ENCODE data around the gene ARL6IP4.

Gene ARL6IP4

DNA sequence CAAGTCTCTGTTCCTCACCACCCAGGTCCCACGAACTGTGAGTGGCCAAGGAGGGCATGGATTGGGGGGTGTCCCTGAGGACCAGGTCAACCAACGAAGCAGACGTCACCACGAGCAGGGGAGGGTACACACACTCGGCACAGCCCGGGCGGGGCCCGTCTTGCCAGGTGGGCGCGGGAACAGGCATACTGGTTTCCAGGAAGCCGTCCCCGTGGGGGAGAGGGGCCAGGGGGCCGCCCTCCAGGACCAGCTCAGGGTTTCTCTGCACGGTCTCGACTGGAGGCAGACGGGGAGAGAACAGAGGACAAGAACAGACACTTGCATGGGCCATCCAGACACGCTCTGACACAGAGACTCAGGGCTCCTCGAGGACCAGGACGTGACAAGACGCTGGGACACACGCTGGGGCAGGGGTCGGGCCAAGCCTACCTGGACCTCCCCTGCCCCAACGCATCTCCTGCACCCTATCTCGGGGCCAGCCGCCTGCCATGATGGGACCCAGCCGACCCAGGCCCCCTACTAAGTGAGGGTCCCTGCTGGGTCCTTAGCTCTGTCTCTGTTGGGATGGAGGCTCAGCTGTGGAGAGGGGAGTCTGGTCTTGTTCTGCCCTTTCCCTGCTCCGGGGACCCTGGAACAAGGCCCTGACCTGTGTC, 11.3 kb downstream of the ARL6IP4 start:
- DNase-seq: no peak

DNA sequence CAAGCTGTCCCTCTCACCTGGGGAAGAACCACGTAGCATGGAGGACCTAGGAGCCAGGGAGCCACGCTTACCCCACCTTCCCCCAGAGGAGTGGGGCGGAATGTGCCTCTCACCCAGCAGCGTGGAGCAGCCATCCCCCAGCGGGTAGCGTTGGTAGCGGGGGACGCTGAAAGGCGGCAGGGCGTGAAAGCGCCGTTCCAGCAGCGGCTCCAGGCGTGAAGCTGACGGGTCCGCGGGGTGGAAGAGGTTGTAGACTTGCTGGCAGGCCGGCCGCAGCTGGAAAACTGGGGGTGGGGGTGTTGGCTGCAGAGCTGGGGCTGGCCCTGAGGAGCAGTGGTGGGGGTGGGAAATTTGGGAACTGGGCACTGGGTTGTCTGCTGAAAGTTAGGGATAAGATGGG, 11.9 kb downstream of the ARL6IP4 start:
- DNase-seq: no peak

DNA sequence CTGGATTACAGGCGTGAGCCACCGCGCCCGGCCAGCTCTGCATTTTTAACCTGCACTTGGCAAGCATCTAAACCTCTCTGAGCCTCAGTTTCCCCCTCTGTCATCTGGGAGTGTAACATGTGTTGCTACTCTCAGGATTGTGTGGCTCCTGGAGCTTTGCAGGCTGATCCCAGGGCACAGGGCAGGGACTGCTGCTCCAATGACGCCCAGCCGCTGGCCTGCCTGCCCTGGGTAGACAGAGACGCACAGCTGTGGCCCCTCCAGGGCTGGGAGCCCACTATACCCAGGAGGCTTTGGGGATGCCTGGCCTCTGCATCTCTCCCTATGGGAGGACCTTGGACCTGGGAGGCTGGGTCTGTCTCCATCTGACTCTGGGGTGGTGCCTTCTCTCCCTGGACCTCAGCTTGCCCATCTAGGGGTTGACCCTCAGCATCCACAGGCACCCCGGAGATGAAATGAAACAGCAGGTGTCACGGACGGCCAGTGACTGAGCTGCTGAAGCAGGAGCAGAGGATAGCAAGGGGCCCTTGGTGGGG, 13.7 kb downstream of the ARL6IP4 start:
- DNase-seq: no peak

DNA sequence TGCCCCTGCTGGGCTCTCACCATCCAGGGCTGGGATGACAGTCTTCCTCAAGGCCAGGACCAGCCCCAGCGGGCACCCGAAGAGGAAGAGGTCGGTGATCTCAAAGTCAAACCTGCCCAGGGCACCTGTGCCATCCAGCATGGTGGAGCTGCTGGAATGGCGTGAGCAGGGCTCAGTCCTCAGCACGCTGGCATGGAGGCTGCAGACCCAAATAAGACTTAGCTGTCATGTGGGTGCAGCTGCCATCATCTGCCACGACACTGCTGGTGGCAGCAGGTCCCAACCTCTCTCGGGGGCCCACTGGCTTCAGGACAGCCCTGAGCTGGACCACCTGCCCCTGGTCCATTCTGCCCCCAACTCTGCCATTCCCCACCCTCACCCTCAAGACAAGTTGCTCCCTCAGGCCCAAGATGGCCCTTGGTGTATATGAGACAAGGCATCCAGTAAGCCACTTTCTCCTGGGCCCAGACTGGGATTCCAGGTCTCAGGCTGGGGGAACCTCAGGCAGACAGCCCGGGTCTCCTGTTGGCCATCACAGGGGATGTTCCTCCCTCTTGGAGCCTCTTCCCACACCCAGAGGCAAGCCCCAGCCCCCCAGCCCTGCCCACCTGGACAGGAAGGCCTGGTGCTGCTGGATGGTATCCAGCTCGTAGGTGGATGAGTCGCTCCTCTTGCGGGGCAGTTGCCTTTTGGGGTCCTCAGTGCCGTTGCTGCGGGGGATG, 14.5 kb downstream of the ARL6IP4 start:
- DNase-seq: no peak

DNA sequence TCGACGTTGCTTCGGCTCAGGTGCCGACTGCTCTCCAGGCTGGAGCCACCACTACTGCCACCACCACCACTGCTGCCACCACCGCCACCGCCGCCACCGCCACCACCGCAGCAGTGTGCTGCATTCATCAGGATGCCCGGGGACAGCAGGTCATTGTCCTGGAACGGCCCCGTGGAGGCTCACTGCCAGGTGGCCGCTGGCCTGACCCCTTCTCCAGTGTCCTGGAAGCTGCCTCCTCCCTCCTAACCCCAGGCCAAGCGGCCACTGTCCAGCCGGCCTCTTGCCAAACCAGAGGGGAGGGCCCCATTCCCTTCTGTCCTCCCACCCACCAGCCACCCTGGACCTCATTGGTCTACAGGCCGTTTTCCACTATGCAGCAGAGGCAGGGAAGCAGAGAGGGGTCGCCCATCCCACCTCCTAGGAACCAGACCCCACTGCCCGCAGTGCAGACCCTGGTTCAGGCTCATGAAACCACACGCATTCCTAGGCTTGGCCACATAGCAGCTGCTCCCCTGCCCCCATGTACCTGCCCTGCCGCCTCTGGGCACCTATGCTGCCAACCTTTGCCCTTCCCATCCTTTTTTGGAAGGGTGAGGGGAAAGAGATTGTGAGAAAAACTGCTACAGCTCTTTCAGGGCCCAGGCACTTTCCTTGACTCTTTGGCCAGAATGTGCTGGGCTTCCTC, 15.2 kb downstream of the ARL6IP4 start:
- no peak for DNase-seq

DNA sequence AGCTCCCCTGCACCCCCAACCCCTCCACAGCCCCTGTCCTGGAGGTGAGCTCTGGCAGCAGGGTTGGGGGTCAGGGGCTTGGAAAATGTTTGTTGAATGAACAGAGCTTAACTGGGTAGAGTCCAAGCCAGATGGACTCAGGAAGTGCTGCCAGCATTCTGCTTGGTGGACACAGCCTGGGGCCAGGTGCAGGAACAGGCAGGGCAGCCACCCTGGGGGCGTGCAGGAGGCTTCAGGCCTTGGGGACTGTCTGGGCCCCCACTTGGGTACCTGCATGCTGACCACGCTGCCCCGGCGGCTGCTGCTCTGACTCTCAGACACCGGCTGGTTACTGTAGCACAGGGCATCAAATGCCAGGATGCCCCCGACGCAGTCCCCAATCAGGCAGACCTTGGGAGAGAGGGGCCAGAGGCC, 15.7 kb downstream of the ARL6IP4 start:
- DNase-seq: no peak

DNA sequence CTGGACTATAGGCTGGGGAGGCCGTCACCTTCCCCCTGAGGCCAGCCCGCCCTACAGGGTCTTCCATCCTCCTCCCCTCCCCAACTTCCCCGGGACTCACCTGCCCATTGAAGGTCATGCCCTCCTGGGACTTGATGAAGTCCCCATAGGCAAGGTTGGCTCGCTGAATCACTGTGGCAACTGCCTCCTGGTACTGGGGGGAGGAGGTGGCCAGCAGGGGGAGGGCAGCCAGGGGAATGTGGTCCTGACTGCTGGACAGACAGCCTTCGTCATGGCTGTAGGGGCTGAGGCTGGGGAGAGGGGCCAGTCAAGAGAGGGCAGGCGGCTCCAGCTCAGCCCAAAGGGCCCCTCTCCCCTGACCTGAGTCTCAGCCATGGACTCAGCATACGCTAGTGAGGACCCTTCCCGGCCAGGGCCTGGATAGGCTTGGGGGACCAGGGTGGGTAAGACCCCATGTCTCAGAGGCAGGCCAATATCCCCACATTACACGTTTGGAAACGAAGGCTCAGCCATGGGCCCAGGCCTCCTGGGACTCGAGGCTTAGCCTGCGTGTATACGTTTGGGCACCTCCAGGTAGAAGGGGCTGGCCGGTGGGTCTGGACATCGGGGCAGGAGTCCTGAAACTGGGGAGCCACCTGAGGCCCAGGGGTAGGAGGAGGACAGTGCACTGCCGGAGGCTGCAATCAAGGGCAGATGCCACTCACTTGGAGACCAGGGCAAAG, 16.3 kb downstream of the ARL6IP4 start:
- no peak for DNase-seq

DNA sequence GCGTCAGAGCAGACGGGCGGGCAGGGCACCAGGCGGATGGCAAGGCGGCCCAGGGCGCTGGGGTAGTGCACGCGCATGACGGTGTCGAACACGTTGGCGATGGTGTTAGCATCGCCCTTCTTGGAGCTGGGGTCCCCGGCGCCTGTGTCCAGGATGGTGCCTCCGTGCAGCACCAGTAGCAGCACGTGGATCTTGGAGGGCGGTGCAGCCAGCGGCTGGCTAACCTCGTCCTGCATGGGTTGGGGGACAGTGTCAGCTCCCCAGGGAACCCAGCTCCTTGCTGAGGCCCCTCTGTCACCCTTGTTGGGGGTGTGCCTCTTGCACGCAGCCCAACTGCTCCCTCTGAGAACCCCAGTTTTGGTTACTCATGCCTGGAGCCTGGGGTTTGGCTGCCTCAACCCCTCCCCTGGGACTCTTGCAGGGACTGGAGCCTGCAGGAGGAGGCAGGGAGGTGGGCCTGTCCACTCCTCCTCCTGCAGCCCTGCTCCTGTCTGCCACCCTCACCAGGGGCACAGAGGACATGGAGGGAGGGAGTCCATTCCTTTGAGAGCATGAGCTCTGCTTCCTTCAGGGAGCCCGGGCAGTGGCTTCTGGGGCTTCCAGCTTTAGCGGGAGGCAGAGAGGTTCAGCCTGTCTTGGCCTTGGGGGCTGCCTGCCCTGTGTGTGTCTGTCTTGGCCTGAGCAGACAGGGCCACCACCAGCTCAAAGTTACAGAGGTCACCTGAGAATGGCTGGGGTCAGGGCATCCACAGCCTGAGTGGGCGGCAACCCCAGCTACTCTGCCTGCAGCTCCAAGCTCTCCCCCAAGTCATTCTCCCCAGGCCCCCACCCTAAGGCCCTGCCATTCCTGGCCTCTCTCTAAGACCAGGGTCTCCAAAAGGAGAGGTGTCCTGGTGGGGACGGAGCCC, 17.1 kb downstream of the ARL6IP4 start:
- DNase-seq: no peak

DNA sequence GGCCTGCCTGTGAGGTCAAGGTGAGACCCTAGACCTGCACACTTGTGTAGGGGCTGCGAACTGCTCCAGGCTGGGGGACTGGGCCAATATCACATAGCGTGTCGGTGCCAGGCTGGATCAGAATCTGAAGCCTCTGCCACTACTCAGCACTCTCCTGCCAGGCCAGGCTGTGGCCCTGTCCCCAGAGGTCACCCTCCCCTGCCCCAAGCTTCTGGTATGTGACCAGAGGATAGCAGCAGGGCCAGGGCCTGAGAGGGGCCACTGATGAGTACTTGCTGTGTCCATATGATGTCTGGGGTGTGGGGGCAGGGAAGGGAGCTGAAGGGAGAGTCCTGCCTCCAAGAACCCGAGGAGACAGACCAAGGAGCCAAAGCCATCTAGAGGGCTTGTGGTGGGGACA, 17.8 kb downstream of the ARL6IP4 start:
- no peak for DNase-seq

DNA sequence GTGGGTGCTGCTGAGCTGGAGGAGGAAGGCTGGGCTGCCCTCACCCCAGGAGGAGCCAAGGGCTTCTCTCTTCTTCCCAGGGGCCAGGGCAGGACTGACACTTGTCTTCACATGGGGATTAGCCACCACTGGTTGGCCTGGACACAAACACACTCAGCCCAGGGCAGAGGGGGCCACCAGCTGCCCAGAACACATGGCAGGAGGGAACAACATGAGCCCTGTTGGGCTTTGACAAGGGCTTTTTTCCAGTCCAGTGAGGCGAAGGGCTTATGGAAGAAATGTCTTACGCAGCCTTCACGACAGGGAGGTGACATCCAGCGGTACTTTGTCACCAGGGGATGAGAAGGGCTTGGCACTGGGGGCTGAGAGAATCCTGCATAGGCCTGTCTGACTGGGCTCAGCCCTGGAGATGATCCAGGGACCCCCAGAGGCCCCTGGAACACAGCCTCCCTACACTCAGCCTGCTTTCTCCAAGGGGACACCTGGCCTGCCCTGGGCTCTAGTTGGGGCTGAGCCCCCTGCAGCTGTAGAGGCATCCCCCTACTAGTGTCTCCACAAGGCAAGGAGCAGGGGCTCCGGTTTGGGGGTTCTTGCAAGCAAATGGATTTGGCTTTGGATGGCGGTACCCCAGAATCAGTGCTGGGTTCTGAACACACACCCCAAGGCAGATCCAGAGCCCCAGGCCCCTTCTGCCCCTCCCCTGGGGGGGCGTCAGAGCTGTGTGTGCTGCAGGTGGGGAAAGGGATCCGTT, 18.9 kb downstream of the ARL6IP4 start:
- no peak for DNase-seq

DNA sequence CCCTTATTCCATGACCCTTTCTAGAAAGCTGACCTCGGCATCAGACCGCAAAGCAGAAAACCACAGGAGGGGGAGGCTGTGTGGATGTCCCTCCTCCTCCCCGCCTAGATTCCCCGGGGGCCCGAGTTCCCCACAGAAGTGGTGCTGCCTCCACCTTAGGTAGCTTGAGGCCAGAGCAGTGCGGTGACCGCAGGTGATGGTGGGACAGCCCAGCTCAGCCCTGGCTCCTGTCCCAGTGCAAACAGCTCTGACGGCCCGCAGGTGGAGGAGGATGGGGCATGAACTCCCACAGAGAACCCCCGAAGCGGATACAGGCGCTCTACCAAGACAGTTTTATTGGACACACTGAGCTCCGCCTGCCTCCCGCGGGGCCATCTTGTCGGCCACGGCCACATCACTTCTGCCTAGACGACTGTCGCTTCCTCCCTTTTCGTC, 19.5 kb downstream of the ARL6IP4 start:
- no peak for DNase-seq

DNA sequence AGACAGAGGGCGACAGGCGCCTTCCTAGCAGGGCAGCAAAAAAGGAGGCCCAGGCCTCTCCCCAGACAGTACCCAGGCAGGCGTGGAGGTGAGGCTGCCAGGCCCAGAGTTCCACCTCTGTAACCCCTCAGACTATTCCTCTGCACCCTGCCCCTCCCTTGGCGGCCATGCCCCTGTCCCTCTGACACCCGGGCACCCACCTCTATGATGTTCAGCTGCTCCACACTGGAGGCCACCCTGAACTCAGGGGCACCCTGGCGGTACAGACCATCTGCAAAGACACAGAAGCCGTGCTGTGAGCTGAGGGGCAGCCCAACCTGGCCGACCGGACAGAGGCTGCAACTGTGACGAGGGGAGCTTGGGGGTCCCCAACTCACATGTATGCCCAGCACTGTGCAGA, 20.1 kb downstream of the ARL6IP4 start:
- DNase-seq: no peak

DNA sequence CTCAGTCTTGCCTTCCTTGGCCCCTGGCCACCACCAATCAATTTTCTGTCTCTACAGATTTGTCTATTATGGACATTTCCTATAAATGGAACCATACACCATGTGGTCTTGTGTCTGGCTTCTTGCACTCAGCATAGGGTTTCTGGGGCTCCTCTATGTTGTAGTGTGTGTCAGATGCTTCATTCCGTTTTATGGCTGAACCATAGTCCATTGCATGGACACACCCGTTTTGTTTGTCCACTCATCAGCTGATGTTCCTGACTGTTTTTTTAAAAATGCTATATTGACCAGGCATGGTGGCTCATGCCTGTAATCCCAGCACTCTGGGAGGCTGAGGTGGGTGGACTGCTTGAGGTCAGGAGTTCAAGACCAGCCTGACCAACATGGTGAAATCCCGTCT, 21.0 kb downstream of the ARL6IP4 start:
- no peak for DNase-seq

DNA sequence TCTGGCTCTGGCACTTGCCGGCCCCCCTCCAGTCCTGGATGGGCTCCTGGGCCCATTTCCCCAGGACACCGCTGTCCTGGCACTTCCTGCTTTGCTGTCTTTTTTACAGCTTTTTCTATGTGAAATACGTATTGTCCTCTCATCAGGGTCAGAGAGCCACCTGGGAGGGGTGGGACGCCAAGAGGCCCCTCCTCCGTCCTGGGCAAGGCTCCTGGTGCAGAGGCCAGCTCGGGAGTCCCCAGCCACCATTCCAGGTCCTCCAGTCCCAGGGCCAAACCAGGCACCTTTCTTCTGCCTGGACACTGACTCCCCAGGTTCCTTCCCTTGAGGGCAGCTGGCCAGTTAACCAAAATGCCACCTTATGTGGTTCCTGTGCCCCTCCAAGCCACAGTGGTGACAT, 22.8 kb downstream of the ARL6IP4 start:
- DNase-seq: no peak

DNA sequence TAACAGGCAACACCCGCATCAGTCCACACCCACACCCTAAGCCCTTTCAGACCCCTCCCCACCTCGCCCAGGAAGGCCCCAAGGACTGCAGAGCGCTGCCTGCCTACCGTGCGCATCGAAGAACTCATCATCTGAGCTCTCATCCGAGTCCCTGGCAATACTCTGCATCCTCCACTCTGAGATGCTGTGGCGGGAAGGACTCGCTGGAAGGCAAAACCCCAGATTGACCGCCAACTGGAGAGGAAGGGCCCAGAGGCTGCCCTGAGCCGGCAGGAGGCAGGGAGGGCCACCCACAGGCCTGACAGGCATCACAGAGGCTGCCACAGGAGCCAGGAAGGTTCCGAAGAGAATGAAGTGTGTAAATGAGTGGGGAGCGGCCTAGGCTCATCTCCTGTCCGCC, 23.8 kb downstream of the ARL6IP4 start:
- DNase-seq: no peak

DNA sequence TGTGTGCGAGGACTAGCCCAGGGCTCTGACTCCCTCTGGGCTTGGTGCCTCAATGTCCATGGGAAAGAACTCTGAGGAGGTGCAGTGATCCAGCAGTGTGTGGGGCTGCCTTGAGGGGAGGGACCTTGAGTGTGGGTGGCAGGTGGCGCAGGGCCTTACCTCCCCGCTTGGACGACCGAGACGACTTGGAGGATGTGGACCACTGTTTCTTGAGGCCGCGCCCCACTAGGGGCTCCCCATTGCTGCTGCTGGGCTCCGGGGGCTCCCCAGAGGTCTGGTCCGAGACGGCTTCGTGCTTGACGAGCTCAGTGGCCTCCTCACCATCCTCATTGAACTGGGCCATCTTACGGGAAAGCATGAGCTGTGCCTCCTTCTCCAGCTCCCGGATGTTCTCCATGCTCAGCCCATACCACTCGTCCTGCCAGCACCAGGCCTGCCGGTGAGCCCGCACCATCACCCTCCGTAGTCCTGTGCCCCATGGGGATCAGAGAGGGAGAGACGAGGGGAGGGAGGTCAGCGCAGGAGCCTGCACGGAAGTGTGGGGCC, 24.7 kb downstream of the ARL6IP4 start:
- DNase-seq: no peak

DNA sequence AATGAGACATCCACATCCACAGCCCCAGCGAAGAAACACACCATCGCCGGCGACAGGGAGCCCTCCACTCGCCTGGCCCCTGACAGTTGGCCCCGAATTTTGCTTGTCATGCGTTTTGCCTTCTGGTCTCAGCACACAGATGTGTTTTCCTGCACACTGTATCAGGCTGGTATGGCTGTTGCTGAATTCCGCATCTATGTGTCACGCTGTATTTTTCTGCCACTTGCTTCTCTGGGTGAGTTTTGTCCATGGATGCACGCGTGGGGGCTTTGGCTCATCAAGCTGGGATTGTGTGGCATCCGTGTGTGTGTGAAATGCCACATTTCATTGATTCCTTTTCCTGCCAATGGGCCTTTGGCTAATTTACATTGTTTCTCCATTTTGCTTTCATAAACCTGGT, 26.5 kb downstream of the ARL6IP4 start:
- no peak for DNase-seq

DNA sequence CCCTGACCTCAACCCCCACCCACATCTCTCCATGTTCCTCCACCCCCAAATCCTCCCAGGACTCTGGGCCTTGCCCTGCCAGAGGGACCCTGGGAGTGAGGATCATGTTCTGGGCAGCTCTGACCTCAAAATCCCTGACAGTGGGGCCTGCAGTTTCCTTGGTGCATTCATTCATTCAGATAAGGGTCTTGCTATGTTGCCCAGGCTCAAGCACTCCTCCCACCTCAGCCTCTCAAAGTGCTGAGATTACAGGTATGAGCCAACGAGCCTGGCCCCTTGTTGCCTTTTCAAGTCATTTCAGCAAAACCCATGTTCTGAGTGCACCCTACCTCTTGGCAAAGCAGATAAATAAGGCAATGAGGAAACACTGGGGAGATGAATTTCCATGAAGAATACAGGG, 29.6 kb downstream of the ARL6IP4 start:
- DNase-seq: no peak

DNA sequence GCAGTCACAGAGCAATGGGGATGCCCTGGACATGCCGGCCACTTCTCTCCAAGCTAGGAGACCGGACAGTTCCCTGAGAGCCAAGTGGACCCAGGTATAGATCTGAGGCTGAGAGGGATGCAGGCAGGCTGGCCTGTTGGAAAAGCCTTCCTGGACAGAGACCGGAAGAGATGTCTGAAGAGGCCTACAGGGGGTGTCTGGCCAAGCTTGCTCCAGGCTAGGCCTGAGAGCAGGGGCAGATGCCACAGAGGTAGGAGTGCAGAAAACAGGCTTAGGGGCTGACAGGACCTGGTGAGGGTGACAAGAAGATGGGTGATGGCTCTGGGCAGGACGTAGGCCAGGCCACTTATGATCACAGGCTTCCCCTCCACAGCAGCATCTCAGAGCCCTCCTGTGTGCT, 30.2 kb downstream of the ARL6IP4 start:
- no peak for DNase-seq

DNA sequence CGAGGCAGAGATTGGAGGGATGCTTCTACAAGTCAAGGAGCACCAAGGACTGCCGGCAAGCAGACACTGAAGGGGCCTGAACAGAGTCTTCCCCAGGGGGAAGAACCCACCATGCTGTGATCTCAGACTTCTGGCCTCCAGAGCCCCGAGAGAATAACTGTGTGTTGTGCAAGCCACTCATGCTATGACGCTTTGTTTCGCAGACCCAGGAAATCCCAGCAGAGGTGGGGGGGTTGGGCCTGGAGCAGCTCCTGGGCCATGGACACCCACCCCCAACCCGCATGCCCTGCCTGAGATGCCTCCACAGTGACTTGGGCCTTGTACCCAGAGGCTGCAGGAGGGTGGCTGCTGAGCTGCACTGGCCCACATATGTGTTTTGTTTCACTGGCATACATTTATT, 31.2 kb downstream of the ARL6IP4 start:
- DNase-seq: no peak

Data from stimulated activated CD8-positive, alpha-beta memory T cell treated with anti-CD3 and anti-CD28 coated beads, Interleukin-4, amount 100 ng/mL, for 48 hours (primary cell).